CD4-positive, alpha-beta T cell treated with Interleukin-6 for 4 hours (primary cell): ENCODE measurements around the gene FRAS1.
"Not testable (repeated sequence)": the region's sequence is repeated elsewhere in the genome, so short reads cannot be mapped to it uniquely, and the experiment has no call there.

Source experiments
- DNase-seq: peaks from one replicate; pipeline ENCODE4 v3.0.0-alpha.2; 2020; ENCODE audit warnings: mixed read lengths

FRAS1 gene

GRCh38 chr4:78059524-78059889 is 2.4 kb downstream of the FRAS1 start:
- no peak for DNase-seq

- DNase-seq = no peak
These were observed 2.8 kb downstream of the FRAS1 start for GRCh38 chr4:78059938-78060337.

- no peak for DNase-seq
These were observed 4.9 kb downstream of the FRAS1 start for GRCh38 chr4:78061939-78062570.

- no peak for DNase-seq
These were observed 8.5 kb downstream of the FRAS1 start for GRCh38 chr4:78065508-78066192.

- DNase-seq = no peak
These were observed 11.4 kb downstream of the FRAS1 start for GRCh38 chr4:78068481-78068880.

GRCh38 chr4:78069319-78069718 is 12.2 kb downstream of the FRAS1 start:
- DNase-seq = no peak

GRCh38 chr4:78069859-78070258 is 12.7 kb downstream of the FRAS1 start:
- DNase-seq = no peak

GRCh38 chr4:78070731-78071282 is 13.7 kb downstream of the FRAS1 start:
- no peak for DNase-seq

- no peak for DNase-seq
These were observed 17.6 kb downstream of the FRAS1 start for GRCh38 chr4:78074759-78075158.

GRCh38 chr4:78075986-78076385 is 18.9 kb downstream of the FRAS1 start:
- no peak for DNase-seq

- no peak for DNase-seq
These were observed 21.0 kb downstream of the FRAS1 start for GRCh38 chr4:78078101-78078500.

- DNase-seq = no peak
These were observed 22.8 kb downstream of the FRAS1 start for GRCh38 chr4:78079726-78080430.

- no peak for DNase-seq
These were observed 24.4 kb downstream of the FRAS1 start for GRCh38 chr4:78081541-78081940.

GRCh38 chr4:78083035-78083434 is 25.9 kb downstream of the FRAS1 start:
- no peak for DNase-seq

GRCh38 chr4:78091534-78091933 is 34.4 kb downstream of the FRAS1 start:
- DNase-seq = no peak

GRCh38 chr4:78092350-78092749 is 35.2 kb downstream of the FRAS1 start:
- not testable (repeated sequence) for DNase-seq

- no peak for DNase-seq
These were observed 35.7 kb downstream of the FRAS1 start for GRCh38 chr4:78092850-78093249.

GRCh38 chr4:78095081-78095480 is 38.0 kb downstream of the FRAS1 start:
- DNase-seq = no peak

- DNase-seq = no peak
These were observed 41.9 kb downstream of the FRAS1 start for GRCh38 chr4:78099058-78099457.

GRCh38 chr4:78100060-78100459 is 42.9 kb downstream of the FRAS1 start:
- DNase-seq = no peak

GRCh38 chr4:78119698-78120097 is 62.6 kb downstream of the FRAS1 start:
- no peak for DNase-seq

GRCh38 chr4:78120144-78120880 is 63.2 kb downstream of the FRAS1 start:
- no peak for DNase-seq

- DNase-seq = no peak
These were observed 64.3 kb downstream of the FRAS1 start for GRCh38 chr4:78121338-78121904.
